Measurements from ENCODE around the gene ANXA2.

ANXA2 gene

GRCh38 chr15:60397772-60398445 lies at the start of gene ANXA2:
Gene ANXA2, minus strand, starts transcription at chr15:60397986. Its CDS starts 11,911 bp downstream, at chr15:60386075.
- DNase-seq (ENCODE audit: insufficient read length, low spot score) (peak; percentile 44), FAIRE-seq (no peak)
- peak; percentile 97 for TF ChIP-seq POLR2A (IDR thresholded peaks at IDR 0.05; ENCODE audit: low read depth, low read length)

GRCh38 chr15:60444289-60444912 lies 46.6 kb upstream of the ANXA2 start:
- FAIRE-seq (no peak), DNase-seq (ENCODE audit: insufficient read length, low spot score) (no peak)
- TF ChIP-seq POLR2A (IDR thresholded peaks at IDR 0.05; ENCODE audit: low read depth, low read length) = no peak

GRCh38 chr15:60442763-60443162 lies 45.0 kb upstream of the ANXA2 start:
- DNase-seq (ENCODE audit: insufficient read length, low spot score) (no peak), FAIRE-seq (no peak)
- TF ChIP-seq POLR2A (IDR thresholded peaks at IDR 0.05; ENCODE audit: low read depth, low read length) = no peak

GRCh38 chr15:60442031-60442650 lies 44.4 kb upstream of the ANXA2 start:
- DNase-seq (ENCODE audit: insufficient read length, low spot score) (no peak), FAIRE-seq (no peak)
- no peak for TF ChIP-seq POLR2A (IDR thresholded peaks at IDR 0.05; ENCODE audit: low read depth, low read length)

GRCh38 chr15:60441331-60441730 lies 43.5 kb upstream of the ANXA2 start:
- DNase-seq (ENCODE audit: insufficient read length, low spot score) (no peak), FAIRE-seq (no peak)
- TF ChIP-seq POLR2A (IDR thresholded peaks at IDR 0.05; ENCODE audit: low read depth, low read length) = no peak

GRCh38 chr15:60438646-60439045 lies 40.9 kb upstream of the ANXA2 start:
- no peak for FAIRE-seq
- DNase-seq (ENCODE audit: insufficient read length, low spot score) = no peak
- no peak for TF ChIP-seq POLR2A (IDR thresholded peaks at IDR 0.05; ENCODE audit: low read depth, low read length)

GRCh38 chr15:60428935-60429334 lies 31.1 kb upstream of the ANXA2 start:
- DNase-seq (ENCODE audit: insufficient read length, low spot score) = no peak
- no peak for FAIRE-seq
- TF ChIP-seq POLR2A (IDR thresholded peaks at IDR 0.05; ENCODE audit: low read depth, low read length) = no peak

DNA sequence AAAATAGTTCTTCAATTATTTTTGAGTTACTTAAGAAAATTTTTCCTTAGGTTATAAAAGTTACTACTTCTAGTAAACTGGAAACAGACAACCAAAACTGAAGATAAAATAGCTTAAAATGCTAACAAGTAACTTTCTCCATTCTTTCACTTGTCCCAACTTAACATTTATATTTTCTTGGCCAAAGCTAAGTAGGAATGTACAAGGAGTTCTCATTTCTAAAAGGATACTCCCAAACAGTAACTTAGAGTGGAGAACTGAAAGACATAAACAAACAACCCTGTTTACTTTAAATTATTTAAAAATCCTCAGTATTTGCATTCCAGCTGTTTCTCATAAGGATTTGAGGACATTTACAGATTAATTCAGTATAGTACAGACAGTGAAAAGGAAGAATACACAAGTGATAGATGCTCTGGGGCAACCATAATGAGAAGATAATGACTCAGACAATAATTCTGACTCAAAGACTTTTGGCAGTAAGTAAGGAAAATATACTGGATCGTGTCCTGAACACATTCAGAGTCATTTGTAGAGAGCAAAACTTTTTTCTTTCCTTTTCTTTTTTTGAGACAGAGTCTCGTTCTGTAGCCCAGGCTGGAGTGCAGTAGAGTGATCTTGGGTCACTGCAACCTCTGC lies 29.2 kb upstream of the ANXA2 start:
- DNase-seq (ENCODE audit: insufficient read length, low spot score) (no peak), FAIRE-seq (peak; percentile 30)
- TF ChIP-seq POLR2A (IDR thresholded peaks at IDR 0.05; ENCODE audit: low read depth, low read length) = no peak

GRCh38 chr15:60425461-60425860 lies 27.7 kb upstream of the ANXA2 start:
- DNase-seq (ENCODE audit: insufficient read length, low spot score) (no peak), FAIRE-seq (no peak)

DNA sequence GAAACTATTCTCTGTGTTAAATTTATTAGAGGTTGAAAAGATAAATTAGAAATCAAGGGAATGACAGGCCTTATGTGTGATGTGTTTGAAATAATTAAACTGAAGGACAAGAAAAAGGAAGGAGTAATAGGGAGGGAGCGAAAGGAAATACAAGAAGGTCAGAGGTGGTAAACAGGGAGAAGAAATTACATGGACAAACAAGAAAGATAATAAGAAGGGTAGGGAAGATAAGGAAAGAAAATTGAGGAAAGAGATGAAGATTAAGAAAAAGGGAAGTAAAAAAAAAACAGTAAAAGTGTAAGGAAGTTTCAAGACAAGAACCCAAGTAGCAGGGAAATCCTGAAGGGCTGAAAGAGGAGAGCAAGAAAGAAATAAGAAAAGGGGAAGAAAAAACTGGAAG lies 26.2 kb upstream of the ANXA2 start:
- FAIRE-seq (no peak), DNase-seq (ENCODE audit: insufficient read length, low spot score) (no peak)
- TF ChIP-seq POLR2A (IDR thresholded peaks at IDR 0.05; ENCODE audit: low read depth, low read length) = no peak

More at GRCh38 chr15:60425461-60425860, 27.7 kb upstream of the ANXA2 start:
- TF ChIP-seq POLR2A (IDR thresholded peaks at IDR 0.05; ENCODE audit: low read depth, low read length) = no peak

DNA sequence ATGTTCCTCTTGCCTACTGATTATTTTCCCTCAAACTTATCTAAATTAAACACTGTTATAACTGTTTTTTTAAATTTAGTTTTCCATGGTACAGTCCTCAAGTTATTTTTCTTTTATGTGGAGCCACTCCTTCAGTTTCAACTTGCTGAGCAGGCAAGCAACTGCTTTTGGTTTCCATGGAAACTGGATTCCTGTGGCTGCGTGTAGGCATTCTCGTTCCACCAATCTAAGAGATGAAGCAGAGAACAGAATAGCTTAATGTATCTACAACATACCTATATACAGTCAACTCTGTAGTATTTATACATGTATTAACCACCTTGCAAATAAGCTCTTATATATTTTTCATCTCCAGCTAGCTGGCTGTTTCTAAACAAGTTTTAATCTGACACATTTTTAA lies 25.8 kb upstream of the ANXA2 start:
- FAIRE-seq = peak; percentile 81

GRCh38 chr15:60421544-60421943 lies 23.8 kb upstream of the ANXA2 start:
- no peak for TF ChIP-seq POLR2A (IDR thresholded peaks at IDR 0.05; ENCODE audit: low read depth, low read length)
- DNase-seq (ENCODE audit: insufficient read length, low spot score) = no peak
- FAIRE-seq = no peak

More for the DNA sequence above, 25.8 kb upstream of the ANXA2 start:
- no peak for TF ChIP-seq POLR2A (IDR thresholded peaks at IDR 0.05; ENCODE audit: low read depth, low read length)
- DNase-seq (ENCODE audit: insufficient read length, low spot score) = no peak

DNA sequence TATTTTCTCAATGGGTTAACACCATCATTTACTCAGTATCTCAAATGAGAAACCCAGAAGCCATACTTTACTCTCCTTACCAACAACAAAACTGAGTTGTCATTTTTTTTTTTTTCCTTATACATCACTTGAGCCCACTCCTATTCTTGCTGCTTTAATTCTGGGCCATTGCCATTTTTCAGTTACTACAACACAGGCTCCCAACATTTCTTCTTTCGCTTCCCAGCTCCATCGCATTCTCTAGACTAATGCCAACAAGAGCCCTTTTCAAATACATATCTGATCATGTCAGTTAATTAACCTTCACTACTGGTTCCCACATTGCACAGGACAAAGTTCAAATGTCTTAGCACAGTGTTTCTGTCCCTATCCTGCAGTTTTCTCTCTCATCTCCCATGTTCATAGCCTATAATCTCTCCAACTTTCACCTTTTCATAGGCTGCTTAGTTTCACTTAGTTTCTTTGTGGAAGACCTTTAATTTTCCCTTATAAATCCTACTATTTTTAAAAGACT lies 22.5 kb upstream of the ANXA2 start:
- no peak for TF ChIP-seq POLR2A (IDR thresholded peaks at IDR 0.05; ENCODE audit: low read depth, low read length)
- no peak for DNase-seq (ENCODE audit: insufficient read length, low spot score)
- FAIRE-seq = no peak

DNA sequence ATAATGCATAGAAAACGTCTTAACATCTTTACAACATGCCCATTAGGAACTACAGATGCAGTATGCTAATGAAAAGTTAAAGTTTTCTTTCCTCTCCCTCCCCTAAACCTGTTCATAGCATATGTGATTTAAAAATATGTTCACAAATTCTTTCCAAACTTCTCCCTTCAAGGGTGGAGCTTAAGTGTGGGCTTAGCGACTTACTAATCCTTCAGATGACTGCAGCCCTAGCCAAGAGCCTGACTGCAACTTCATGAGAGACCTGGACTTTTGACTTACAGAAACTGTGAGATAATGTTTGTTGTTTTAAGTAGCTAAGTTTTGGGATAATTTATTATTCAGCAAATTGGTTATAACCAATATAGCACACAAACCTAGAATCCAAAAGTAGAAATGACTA lies 22.0 kb upstream of the ANXA2 start:
- TF ChIP-seq POLR2A (IDR thresholded peaks at IDR 0.05; ENCODE audit: low read depth, low read length) = no peak
- no peak for DNase-seq (ENCODE audit: insufficient read length, low spot score)
- no peak for FAIRE-seq
